AML-193 (cell line): ENCODE measurements around the gene MLX.
"Not testable (repeated sequence)": the region's sequence is repeated elsewhere in the genome, so short reads cannot be mapped to it uniquely, and the experiment has no call there.

Source experiments
- DNase-seq, 2 experiments: peaks; one replicate each; lab custom pipeline; 2025; lab: John Stamatoyannopoulos, UW

MLX gene

GRCh38 chr17:42579794-42580551, 13.1 kb downstream of the MLX start:
- DNase-seq: no peak

GRCh38 chr17:42581744-42582270, 14.9 kb downstream of the MLX start:
- DNase-seq: no peak

DNA sequence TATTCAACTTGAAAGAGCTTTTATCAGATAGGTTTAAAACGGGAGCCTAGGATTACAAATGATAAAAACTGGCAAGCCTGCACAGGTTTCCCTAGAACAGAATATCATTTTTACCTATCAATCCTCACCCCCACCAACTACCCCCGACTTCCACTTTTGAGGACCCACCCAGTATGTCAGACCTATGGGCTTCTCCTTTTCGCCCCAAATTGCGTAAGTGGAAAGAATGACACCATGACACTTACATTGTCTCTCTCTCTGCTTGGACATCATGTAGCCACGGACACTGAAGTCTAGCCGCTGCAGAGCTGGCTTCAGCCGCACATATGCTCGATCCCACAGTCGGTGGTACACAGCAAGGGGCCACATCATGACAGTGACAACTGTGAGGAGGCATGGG, 18.0 kb downstream of the MLX start:
- peak; percentile 31 to 49 for DNase-seq

GRCh38 chr17:42585353-42585752, 18.5 kb downstream of the MLX start:
- DNase-seq: peak in 1 of 2 experiments; percentile 11

GRCh38 chr17:42586514-42587230, 19.8 kb downstream of the MLX start:
- DNase-seq: no peak

GRCh38 chr17:42590886-42591285, 24.0 kb downstream of the MLX start:
- DNase-seq: no peak

- no peak for DNase-seq
These were observed 24.5 kb downstream of the MLX start for GRCh38 chr17:42591411-42591810.

DNA sequence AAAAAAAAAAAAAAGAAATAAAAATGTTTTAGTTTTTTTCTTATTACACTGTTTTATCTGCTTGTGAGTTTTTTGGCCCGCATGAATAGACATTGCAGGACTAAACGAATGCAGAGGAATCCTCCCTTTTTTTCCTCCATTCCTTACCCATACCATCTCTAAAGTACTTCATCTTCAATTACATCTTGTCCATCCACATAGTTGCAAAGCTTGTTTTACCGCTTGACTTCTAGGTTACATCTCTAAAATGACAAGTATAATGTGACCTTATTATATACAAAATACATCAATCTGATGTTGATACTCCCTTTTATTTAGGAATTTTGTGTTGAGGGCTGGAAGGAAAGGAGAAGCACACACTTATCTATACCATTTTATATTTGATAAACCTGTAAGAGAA, 29.5 kb downstream of the MLX start:
- DNase-seq: no peak

DNA sequence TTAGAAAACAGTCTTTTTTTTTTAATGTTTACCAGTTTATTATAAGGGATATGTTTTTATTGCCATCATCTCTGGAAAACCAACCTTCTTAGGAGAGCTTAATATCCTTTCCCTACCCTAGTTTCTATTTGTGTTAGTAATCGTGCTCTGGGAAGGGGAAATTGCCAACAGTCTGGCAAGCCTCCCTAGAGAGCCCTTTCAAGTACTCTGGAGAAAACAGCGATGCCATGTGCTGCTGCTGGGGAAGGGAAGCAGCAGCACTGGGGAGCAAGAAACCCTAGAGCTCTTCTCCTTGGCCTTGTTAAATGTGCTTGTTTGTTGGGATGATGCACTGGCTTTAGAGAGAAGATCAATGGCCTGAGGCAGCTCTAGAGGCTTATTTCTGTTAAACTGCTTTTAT, 32.0 kb downstream of the MLX start:
- no peak for DNase-seq

GRCh38 chr17:42603318-42603717, 36.4 kb downstream of the MLX start:
- no peak for DNase-seq

- DNase-seq: no peak
These were observed 40.9 kb downstream of the MLX start for GRCh38 chr17:42607769-42608168.

DNA sequence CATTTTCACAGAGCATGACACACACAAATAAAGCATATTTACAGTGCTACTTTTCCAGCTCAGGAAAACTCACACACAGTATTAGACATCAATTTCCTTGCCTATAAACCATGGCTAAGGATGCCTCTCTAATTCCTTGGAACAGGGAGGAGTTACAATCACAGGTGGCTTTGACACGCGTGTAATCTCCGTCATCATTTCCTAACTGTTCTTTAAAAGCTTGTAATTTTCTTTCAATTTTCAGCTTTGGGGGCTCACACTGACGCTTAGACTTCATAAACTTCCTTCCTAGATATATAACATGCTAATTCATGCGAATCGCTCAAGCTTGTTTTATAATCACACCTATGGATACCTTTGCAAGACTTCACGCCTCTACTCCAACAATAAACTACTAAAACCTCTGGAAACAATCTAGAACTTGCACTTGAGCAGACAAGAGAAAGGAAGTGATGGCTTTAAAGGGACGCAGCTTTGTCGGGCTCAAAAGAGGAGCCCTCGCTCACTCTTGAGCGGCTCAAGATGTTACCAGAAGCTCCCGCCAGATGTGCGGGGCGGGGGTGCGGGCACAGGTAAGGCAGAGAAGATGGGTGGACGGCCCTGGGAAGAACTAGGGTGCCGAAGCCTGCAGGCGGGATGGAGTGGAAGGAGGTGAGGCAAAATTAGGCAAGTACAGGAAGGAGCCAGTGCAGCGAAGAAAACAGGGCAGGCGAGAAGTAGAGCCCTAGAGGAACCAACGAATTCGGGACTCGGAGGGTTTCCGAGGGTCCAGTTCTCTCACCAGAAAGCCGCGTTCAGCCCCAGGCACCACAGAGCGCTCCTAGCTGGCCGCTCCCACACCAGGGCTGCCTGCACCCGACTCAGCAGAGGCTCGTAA, 41.6 kb downstream of the MLX start:
- no peak for DNase-seq

- peak; percentile 99 to 100 for DNase-seq
These were observed 42.4 kb downstream of the MLX start, which contains the start of the genes RETREG3 and TUBG1 for GRCh38 chr17:42609182-42609813. TSS of gene RETREG3 (minus strand) at chr17:42609374. CDS start at chr17:42609324, 50 bp downstream. TSS of gene TUBG1 (plus strand) at chr17:42609683. CDS start at chr17:42609738, 55 bp downstream.

DNA sequence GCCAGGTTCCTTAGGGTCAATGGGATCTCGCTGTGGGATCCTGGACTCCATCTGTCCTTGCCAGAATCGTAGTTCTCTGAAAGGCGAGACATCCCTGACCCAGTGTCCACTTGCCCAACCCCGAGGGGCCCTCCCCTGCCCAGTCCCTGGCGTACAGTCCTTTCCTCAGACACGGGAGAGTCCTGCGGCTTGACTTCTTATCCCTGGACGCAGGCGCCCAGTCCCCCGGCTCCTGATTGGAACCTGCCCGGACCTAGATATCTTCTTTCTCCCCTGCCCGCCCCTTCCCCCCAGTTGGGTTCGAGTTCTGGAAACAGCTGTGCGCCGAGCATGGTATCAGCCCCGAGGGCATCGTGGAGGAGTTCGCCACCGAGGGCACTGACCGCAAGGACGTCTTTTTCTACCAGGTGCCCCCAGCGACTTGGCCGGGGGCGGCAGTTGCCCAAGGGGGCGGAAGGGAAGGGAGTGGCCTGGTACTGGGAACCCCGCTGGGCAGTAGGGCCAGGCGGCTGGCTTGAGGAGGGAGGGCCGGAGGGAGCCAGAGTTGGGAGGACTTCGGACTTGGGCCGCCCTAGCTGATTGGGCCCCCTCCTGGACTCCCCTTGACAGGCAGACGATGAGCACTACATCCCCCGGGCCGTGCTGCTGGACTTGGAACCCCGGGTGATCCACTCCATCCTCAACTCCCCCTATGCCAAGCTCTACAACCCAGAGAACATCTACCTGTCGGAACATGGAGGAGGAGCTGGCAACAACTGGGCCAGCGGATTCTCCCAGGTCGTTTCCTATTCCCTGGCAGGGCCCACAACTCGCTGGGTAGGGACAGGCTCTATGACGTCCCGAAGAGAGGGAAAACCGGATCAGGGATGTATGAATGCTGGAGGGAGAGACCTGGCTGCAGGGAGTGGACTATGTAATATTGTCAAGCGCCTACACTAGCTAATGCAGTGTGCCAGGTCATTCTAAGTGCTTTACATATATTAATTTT, 43.2 kb downstream of the MLX start:
- peak in 1 of 2 experiments; percentile 61 for DNase-seq

- DNase-seq: no peak
These were observed 45.1 kb downstream of the MLX start for GRCh38 chr17:42612013-42612412.

- DNase-seq: no peak
These were observed 46.9 kb downstream of the MLX start for GRCh38 chr17:42613699-42614295.

- DNase-seq: no peak
These were observed 51.1 kb downstream of the MLX start for GRCh38 chr17:42617956-42618431.

DNA sequence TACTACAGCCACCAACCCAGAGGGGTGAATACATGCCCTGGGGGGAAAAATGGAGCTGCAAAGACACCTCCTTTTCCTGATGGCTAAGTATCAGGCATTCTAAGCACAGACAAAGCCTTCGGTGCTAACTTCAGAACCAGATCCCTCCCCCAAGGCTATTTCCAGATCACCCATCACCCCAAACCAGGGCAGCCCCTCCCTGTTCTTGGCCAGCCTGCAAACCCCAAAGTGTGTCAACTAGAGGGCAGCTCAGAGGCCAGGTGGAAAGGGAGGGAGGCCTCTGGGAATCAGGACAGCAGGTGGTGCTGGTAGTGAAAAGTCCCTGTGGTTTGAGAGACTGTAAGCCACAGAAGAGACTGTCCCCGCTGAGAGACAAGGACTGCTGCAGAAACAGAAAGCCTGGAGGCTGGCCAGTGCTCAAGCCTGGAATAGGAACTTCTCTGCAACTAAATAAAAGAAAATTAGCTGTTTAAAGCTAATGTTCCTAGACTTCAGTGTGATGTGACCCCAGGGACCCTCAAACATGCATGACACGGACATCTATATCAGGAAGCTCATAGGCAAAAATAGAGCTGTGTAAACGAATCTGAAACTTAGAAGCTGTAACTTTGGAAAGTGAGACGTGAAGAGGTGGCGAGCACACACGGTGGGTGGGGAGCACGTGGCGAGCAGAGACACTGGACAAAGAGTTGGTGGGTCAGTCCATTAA, 51.7 kb downstream of the MLX start:
- DNase-seq: no peak

DNA sequence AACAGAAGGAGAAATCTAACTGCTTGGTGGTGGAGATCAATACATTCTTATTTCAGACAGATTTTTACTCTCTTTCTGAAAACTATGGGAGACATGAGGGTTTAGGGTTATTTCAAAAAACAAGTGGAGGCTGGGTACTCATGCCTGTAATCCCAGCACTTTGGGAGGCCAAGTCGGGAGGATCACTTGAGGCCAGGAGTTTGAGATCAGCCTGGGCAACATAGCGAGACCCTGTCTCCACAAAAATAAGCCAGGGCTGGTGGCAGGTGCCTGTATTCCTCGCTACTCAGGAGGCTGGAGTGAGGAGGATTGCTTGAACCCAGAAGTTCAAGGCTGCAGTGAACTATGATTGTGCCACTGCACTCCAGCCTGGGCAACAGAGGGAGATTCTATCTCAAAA, 55.1 kb downstream of the MLX start:
- DNase-seq: not testable (repeated sequence)
